ENCODE measurements around the gene DNAH6. TPM values are rescaled to one million over a fixed set of nuclear protein-coding genes. Genes with fewer than 3 reads are reported as not detected.

The DNAH6 gene
- polyA plus RNA-seq, 1 donor (not counting 4 experiments of a cell fraction or from before 2014, with no cell fraction given): 0.05 TPM

- H2AFZ ChIP-seq (ENCODE audit: control insufficient read depth, low read length): no peak overlapping the region
Observed at GRCh38 chr2:84686783-84687476, 170.6 kb downstream of the DNAH6 start.

GRCh38 chr2:84687498-84688149 is 171.3 kb downstream of the DNAH6 start:
- FAIRE-seq (no peak), DNase-seq (ENCODE audit: low read depth, low spot score) (no peak)
- no peaks in the 10 kb centered on the region for H3K4me1 ChIP-seq (ENCODE audit: control insufficient read depth, extremely low read depth, insufficient read depth, low read length)
- H2AFZ ChIP-seq (ENCODE audit: control insufficient read depth, low read length): no peak overlapping the region
- no peak overlapping the region for H3K4me2 ChIP-seq (ENCODE audit: control insufficient read depth, extremely low read depth, insufficient read depth, low read depth, low read length)
- TF ChIP-seq, protein P1, sequence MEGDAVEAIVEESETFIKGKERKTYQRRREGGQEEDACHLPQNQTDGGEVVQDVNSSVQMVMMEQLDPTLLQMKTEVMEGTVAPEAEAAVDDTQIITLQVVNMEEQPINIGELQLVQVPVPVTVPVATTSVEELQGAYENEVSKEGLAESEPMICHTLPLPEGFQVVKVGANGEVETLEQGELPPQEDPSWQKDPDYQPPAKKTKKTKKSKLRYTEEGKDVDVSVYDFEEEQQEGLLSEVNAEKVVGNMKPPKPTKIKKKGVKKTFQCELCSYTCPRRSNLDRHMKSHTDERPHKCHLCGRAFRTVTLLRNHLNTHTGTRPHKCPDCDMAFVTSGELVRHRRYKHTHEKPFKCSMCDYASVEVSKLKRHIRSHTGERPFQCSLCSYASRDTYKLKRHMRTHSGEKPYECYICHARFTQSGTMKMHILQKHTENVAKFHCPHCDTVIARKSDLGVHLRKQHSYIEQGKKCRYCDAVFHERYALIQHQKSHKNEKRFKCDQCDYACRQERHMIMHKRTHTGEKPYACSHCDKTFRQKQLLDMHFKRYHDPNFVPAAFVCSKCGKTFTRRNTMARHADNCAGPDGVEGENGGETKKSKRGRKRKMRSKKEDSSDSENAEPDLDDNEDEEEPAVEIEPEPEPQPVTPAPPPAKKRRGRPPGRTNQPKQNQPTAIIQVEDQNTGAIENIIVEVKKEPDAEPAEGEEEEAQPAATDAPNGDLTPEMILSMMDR (optimal IDR thresholded peaks at IDR 0.05 in 1 of 3, IDR thresholded peaks at IDR 0.05 in 1 of 3, conservative IDR thresholded peaks at IDR 0.05 in 1 of 3; ENCODE audit: extremely low read depth in 1 of 3, insufficient read depth in 2 of 3, low read length in 3 of 3): no peak
- no peak for TF ChIP-seq EZH2 (IDR thresholded peaks at IDR 0.05; ENCODE audit: low read length)
- no peaks in the 10 kb centered on the region for H3K9me1 ChIP-seq (ENCODE audit: control insufficient read depth, extremely low read depth, insufficient read depth, low read length)
- no peaks in the 10 kb centered on the region for H3K27me3 ChIP-seq (ENCODE audit: control insufficient read depth, extremely low read depth, insufficient read depth, low read length)
- no peak overlapping the region for H3K9ac ChIP-seq (ENCODE audit: control insufficient read depth, extremely low read depth, insufficient read depth, low read length)
- H3K4me3 ChIP-seq (ENCODE audit: control insufficient read depth in 2 of 3, extremely low read depth in 1 of 3, insufficient read depth in 2 of 3, low read depth in 1 of 3, low read length in 3 of 3): no peak overlapping the region
- H3K9me3 ChIP-seq (ENCODE audit: control insufficient read depth, low read depth, low read length): no peaks in the 10 kb centered on the region
- H3K36me3 ChIP-seq (ENCODE audit: control insufficient read depth in 2 of 2, extremely low read depth in 1 of 2, insufficient read depth in 2 of 2, low read length in 2 of 2): no peaks in the 10 kb centered on the region
- H3K79me2 ChIP-seq (ENCODE audit: control insufficient read depth, insufficient read depth, low read length): no peaks in the 10 kb centered on the region
- dilution Hi-C loops (cut with MboI; ENCODE audit: extremely low pct_ligation_motif_present, low sequenced_read_pairs): no loop called here
- no peaks in the 10 kb centered on the region for H4K20me1 ChIP-seq (ENCODE audit: control insufficient read depth, extremely low read depth, insufficient read depth, low read length)
- H3K27ac ChIP-seq (ENCODE audit: control insufficient read depth, insufficient read depth, low read length): no peak overlapping the region

More at GRCh38 chr2:84686783-84687476, 170.6 kb downstream of the DNAH6 start:
- Histone ChIP-seq H3K36me3 (ENCODE audit: control insufficient read depth in 2 of 2, extremely low read depth in 1 of 2, insufficient read depth in 2 of 2, low read length in 2 of 2) (no peaks in the 10 kb centered on the region), H3K9me3 (ENCODE audit: control insufficient read depth, low read depth, low read length) (no peaks in the 10 kb centered on the region), H3K9me1 (ENCODE audit: control insufficient read depth, extremely low read depth, insufficient read depth, low read length) (no peaks in the 10 kb centered on the region), H3K27ac (ENCODE audit: control insufficient read depth, insufficient read depth, low read length) (no peak overlapping the region), H3K4me3 (ENCODE audit: control insufficient read depth in 2 of 3, extremely low read depth in 1 of 3, insufficient read depth in 2 of 3, low read depth in 1 of 3, low read length in 3 of 3) (no peak overlapping the region), H4K20me1 (ENCODE audit: control insufficient read depth, extremely low read depth, insufficient read depth, low read length) (no peaks in the 10 kb centered on the region), H3K9ac (ENCODE audit: control insufficient read depth, extremely low read depth, insufficient read depth, low read length) (no peak overlapping the region), H3K27me3 (ENCODE audit: control insufficient read depth, extremely low read depth, insufficient read depth, low read length) (no peaks in the 10 kb centered on the region), H3K79me2 (ENCODE audit: control insufficient read depth, insufficient read depth, low read length) (no peaks in the 10 kb centered on the region), H3K4me2 (ENCODE audit: control insufficient read depth, extremely low read depth, insufficient read depth, low read depth, low read length) (no peak overlapping the region), H3K4me1 (ENCODE audit: control insufficient read depth, extremely low read depth, insufficient read depth, low read length) (no peaks in the 10 kb centered on the region)
- DNase-seq (ENCODE audit: low read depth, low spot score) (no peak), FAIRE-seq (no peak)
- dilution Hi-C loops (cut with MboI; ENCODE audit: extremely low pct_ligation_motif_present, low sequenced_read_pairs): no loop called here
- no peak for TF ChIP-seq EZH2 (IDR thresholded peaks at IDR 0.05; ENCODE audit: low read length)
- TF ChIP-seq, protein P1 (optimal IDR thresholded peaks at IDR 0.05 in 1 of 3, IDR thresholded peaks at IDR 0.05 in 1 of 3, conservative IDR thresholded peaks at IDR 0.05 in 1 of 3; ENCODE audit: extremely low read depth in 1 of 3, insufficient read depth in 2 of 3, low read length in 3 of 3): no peak
